NCI-H2171 (cell line): ENCODE results near the gene ZNF692.
A peak's percentile ranks its signal among the peaks of the same experiment; 100 is the strongest.
"Not testable (repeated sequence)": the region's sequence is repeated elsewhere in the genome, so short reads cannot be mapped to it uniquely, and the experiment has no call there.

Source experiments
- DNase-seq: peaks from one replicate; lab custom pipeline; 2025; lab: John Stamatoyannopoulos, UW

Gene ZNF692

DNA sequence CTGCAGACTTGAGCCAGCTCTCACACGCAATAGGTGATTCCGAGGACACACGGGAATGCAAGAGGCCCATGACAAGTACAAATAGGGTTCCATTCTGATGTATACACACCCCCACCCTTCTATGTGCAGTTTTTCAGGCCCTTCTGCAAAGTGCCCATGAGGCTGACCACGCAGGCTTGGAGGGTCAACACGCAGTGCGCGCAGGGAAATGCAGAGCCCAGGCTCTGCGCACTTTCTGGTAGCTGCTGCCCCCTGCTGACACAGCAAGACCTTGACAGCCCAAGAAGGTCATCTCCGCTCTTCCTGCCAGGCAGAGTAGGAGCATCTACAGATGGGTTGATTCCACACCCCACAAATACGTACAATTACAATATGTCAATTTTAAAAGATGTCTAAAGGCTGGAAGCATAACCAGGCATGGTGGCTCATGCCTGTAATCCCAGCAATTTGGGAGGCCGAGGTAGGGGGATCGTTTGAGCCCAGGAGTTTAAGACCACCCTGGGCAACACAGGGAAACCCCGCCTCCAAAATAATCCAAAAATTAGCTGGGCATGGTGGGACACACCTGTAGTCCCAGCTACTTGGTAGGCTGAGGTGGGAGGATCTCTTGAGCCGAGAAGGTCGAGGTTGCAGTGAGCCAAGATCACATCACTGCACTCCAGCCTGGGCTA lies 51.7 kb downstream of the ZNF692 start:
- peak; percentile 0 for DNase-seq

- DNase-seq, result no peak
Observed at GRCh38 chr1:248805876-248806275, 53.0 kb downstream of the ZNF692 start.

- DNase-seq, result no peak
Observed at GRCh38 chr1:248804771-248805681, 53.9 kb downstream of the ZNF692 start.

DNA sequence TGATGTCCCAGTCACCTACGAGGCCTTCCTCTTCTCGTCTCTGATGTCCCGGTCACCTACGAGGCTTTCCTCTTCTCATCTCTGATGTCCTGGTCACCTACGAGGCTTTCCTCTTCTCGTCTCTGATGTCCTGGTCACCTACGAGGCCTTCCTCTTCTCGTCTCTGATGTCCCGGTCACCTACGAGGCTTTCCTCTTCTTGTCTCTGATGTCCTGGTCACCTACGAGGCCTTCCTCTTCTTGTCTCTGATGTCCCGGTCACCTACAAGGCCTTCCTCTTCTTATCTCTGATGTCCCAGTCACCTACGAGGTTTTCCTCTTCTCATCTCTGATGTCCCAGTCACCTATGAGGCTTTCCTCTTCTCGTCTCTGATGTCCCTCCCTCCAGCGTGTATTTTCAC lies 55.4 kb downstream of the ZNF692 start:
- DNase-seq, result not testable (repeated sequence)

GRCh38 chr1:248802454-248802853 lies 56.4 kb downstream of the ZNF692 start:
- no peak for DNase-seq

DNA sequence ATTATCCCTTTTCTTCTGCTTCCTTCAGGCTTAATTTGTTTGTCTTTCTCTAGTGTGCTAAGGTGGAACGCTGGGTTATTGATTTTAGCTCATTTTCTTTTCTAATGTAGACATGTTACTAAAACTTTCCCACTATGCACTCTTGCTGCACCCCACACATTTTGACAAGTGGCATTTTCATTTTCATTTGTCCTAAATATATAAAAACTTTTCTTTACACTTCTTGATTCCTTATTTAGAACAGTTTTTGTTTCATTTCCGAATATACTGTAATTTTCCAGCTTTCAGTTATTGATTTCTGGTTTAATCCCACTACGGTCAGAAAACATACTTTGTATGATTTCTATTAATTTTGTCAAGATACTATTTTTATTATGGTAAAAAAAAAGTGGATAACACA lies 58.4 kb downstream of the ZNF692 start:
- no peak for DNase-seq
